Mesodermal cell (in vitro differentiated cells): ENCODE results near the gene SORCS2.

ENCODE experiments used
- H3K27ac ChIP-seq: 2 replicates; pipeline ENCODE4 v1.7.0; 2013; ENCODE audit warnings: mild to moderate bottlenecking, low read depth, low read length, moderate library complexity; ENCODE audit not compliant: severe bottlenecking
- H3K36me3 ChIP-seq: 2 replicates; pipeline ENCODE4 v1.7.1; 2013; ENCODE audit warnings: mild to moderate bottlenecking, low read length, moderate library complexity; ENCODE audit not compliant: control insufficient read depth, insufficient read depth
- H3K4me1 ChIP-seq: one replicate; pipeline ENCODE4 v1.7.1; 2013; ENCODE audit warnings: mild to moderate bottlenecking, low read length; ENCODE audit not compliant: insufficient read depth, control insufficient read depth, poor library complexity, severe bottlenecking
- H3K4me3 ChIP-seq: 2 replicates; pipeline ENCODE4 v1.7.0; 2013; ENCODE audit warnings: low read length, control low read depth, mild to moderate bottlenecking; ENCODE audit not compliant: insufficient read depth, poor library complexity, severe bottlenecking; ENCODE audit errors: extremely low read depth
- H3K9me3 ChIP-seq: 2 replicates; pipeline ENCODE4 v1.7.1; 2013; ENCODE audit warnings: mild to moderate bottlenecking, low read length, moderate library complexity; ENCODE audit not compliant: control insufficient read depth
- WGBS, 2 experiments: methylation state at CpG; one replicate each; pipeline ENCODE4 v1.1.5; 2013; ENCODE audit warnings: missing lambda C conversion rate in 2 of 2; ENCODE audit not compliant: insufficient coverage in 2 of 2; 5-methylcytosine and 5-hydroxymethylcytosine counted together

SORCS2 gene

DNA sequence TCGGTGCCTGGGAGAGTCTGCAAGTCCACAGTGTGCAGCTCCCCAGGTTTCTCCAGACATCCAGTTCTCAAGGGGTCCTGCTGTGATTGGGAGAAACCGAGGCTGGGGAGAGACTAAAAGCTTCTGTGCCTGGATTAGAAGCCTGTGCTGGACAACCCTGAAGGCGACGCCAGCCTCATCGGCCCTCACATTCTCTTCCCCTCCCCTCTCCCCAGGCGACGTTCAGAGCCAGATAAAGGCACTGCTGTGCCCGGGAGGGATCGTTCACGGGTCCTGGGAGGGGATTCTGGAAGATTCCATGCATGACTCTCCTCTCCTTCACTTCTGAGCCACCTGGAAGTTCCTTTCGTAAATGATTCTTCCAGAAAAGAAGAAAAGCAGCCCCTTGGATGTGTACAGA lies 114.6 kb downstream of the SORCS2 start:
- Histone ChIP-seq H3K4me3 (no peak overlapping the region), H3K9me3 (no peaks in the 10 kb centered on the region), H3K4me1 (peaks cover 5% of the 10 kb centered on the region), H3K27ac (no peak overlapping the region), H3K36me3 (no peaks in the 10 kb centered on the region)
- 69 to 78% methylated on average over 9 to 11 of the region's 11 CpGs for WGBS, 2 experiments

DNA sequence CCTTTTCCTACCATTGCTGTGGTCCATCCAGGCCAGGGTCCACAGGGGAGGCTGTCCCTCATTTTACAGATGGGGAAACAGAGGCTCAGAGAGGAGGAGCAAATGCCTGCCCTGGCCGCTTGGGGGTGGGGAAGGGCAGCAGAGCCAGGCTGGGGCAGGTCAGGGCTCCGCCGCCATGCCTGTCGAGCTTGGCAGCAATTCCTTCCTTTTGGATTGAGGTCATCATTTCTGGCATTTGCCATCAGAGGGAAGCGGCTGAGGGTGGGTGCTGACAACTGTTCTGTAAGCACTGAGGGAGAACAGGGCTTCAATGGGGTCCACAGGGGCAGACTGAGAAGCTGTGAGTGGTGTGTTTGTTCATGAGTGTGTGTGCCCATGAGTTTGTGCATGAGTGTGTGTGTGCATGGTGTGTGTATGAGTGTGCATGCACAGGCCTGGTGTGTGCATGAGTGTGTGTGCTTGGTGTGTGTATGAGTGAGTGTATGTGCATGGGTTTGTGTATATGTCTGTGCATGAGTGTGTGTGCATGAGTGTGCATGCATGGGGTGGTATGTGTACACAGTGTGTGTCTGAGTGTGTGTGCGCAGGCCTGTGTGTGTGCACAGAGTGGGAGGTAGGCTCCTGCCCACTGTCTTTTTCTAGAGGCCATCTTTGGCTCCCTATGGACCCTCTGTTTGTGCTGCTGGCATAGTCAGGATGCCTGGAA lies 115.2 kb downstream of the SORCS2 start:
- no peaks in the 10 kb centered on the region for H3K36me3 ChIP-seq
- 87 to 94% methylated on average over 6 of the region's 6 CpGs for WGBS, 2 experiments
- no peaks in the 10 kb centered on the region for H3K9me3 ChIP-seq
- peaks cover 5% of the 10 kb centered on the region for H3K4me1 ChIP-seq
- H3K27ac ChIP-seq, result no peak overlapping the region
- no peak overlapping the region for H3K4me3 ChIP-seq

DNA sequence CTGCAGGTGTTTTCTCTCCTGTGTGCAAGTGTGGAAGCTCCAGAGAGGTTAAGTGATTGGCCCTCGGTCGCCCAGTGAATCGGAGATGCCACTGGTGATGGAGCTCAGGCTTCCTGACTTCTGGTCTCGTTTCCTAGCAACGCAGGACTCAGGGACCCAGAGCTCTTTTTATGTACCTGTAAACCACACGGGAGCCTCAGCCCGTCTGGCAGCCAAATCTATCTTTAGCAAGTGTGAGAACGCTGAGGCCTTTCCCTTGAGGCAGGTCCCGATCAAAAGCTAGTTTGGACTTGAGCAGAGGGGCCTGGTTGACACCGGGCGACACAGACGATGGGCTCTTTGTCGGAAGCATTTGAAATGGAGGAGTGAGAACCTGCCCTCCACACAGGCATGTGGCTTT lies 116.8 kb downstream of the SORCS2 start:
- Histone ChIP-seq H3K4me3 (no peak overlapping the region), H3K9me3 (no peaks in the 10 kb centered on the region), H3K36me3 (no peaks in the 10 kb centered on the region), H3K4me1 (peaks cover 5% of the 10 kb centered on the region), H3K27ac (no peak overlapping the region)
- WGBS, 2 experiments, result 85 to 86% methylated on average over 11 to 13 of the region's 13 CpGs

DNA sequence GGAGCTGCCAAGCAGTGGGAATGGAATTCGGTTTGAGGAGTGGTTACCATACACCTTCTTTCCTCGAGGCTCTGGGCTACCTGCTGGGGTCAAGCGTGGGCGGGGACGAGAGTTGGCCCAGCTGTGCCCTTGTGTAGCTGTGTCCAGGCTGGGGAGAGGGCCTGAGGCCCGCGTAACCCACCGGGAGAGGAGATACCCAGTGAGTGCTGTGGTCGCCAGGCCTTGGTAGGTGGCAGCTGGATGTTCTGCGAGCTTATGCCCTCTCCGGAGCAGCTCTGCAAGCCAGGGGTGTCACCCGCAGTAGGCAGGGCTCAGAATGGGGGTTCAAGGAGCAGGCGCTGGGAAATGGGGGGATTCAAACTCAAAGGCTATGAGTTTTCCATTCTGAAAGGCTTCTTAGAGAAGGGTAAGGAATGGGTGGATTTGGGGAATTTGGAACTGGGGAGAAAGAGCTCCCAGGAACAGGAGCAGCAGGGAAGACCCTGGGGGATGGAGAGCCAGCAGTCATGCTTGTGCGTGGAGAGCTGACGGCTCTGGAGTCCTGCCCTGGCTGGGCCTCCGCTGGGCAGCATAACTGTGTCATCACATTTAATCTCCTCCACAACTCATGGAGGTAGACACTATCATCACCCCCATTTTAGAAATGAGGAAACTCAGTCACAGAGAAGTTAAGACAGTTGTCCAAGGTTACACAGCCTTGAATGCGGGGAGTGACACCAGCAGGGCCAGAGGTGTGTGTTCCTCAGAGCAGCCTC lies 117.5 kb downstream of the SORCS2 start:
- Histone ChIP-seq H3K27ac (no peak overlapping the region), H3K4me3 (no peak overlapping the region), H3K36me3 (no peaks in the 10 kb centered on the region), H3K9me3 (no peaks in the 10 kb centered on the region), H3K4me1 (peaks cover 5% of the 10 kb centered on the region)
- WGBS, 2 experiments, result 77 to 84% methylated on average over 13 to 14 of the region's 17 CpGs

DNA sequence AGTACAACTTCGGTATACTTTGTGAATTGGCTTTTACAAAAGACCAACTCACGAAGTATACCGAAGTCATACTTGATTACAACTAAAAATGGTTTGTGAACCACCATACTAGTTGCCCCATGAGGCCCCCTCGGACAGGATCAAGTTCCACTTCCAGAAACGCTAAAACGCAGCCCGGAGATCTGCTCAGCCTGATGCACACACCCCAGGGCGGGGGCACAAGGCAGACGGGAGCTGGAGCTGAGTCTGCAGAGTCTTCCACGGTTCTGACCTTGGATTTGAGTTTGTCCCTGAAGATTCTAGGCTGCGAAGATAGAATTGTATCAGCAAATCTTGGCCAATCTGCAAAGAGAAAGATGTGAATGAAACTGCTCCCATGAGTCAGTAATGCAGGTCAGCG lies 118.1 kb downstream of the SORCS2 start:
- no peaks in the 10 kb centered on the region for H3K9me3 ChIP-seq
- no peak overlapping the region for H3K27ac ChIP-seq
- 91% methylated on average over 11 of the region's 12 CpGs for WGBS, 2 experiments
- no peak overlapping the region for H3K4me3 ChIP-seq
- H3K4me1 ChIP-seq, result peaks cover 5% of the 10 kb centered on the region
- no peaks in the 10 kb centered on the region for H3K36me3 ChIP-seq

DNA sequence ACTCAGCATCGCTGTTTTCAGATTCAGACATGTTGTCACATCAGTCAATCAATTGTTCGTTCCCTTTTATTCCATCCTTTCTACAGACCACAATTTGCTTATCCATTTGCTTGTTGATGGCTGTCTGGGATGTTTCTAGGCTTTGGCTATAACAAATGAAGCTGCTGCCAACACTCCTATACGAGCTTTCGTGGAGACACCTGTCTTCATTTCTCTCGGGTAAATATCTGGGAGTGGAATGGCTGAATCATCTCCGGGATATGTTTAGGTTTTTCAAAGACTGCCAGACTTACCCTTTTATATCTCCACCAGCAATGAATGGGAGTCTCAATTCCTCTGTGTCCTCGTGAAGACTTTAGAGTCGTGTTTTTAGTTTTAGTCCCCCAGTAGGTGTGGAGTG lies 118.9 kb downstream of the SORCS2 start:
- Histone ChIP-seq H3K4me1 (peaks cover 5% of the 10 kb centered on the region), H3K4me3 (no peak overlapping the region), H3K27ac (no peak overlapping the region), H3K36me3 (no peaks in the 10 kb centered on the region), H3K9me3 (no peaks in the 10 kb centered on the region)
- WGBS, 2 experiments, result 95 to 100% methylated on average over 3 to 7 of the region's 8 CpGs

DNA sequence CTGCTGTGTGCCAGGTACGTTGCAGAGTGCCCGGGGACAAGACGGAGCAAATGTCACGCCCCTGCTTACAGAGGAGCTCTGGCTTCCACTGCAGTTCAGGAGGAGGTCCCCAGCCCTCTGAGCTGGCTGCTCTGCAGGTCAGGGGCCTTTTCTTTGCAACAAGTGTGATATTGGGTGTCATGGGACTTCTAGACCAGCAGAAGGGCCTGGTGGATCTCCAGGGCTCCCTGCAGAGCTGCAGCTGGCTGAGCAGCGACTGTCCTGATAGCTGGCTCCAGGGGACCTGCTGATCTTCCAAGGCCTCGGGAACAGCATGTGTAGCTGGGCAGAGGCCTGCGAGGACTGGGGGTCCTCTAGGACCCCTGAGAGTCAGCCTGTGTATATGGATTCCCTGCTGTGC lies 120.4 kb downstream of the SORCS2 start:
- Histone ChIP-seq H3K36me3 (no peaks in the 10 kb centered on the region), H3K9me3 (no peaks in the 10 kb centered on the region), H3K4me3 (no peak overlapping the region), H3K4me1 (no peaks in the 10 kb centered on the region), H3K27ac (no peak overlapping the region)
- 86 to 95% methylated on average over 7 of the region's 7 CpGs for WGBS, 2 experiments

DNA sequence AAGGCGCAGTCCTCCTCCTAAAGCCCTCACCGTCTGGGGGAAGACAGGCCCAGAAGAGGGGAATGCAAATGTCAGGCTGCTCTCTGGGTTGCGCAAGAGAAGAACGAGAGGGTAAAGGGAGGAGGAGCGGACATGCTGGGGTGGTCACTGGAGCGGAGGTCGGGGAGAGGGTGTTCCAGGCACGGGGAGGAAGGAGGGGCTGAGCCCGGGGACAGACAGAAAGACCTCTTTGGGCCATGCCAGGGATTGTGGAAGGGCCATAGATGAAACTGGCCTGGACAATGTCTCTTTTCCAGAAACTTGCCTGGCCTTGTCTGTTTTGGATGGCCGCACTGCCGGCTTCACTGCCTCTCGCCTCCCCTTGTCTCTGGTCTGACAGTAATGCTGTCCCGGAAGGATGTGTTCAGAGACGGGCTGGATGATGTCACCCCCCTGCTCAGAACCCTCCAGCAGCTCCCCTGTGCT lies 121.0 kb downstream of the SORCS2 start:
- WGBS, 2 experiments, result 73 to 76% methylated on average over 12 to 14 of the region's 14 CpGs
- H3K9me3 ChIP-seq, result peaks cover 2% of the 10 kb centered on the region
- no peak overlapping the region for H3K4me3 ChIP-seq
- no peak overlapping the region for H3K27ac ChIP-seq
- H3K36me3 ChIP-seq, result no peaks in the 10 kb centered on the region
- no peaks in the 10 kb centered on the region for H3K4me1 ChIP-seq

DNA sequence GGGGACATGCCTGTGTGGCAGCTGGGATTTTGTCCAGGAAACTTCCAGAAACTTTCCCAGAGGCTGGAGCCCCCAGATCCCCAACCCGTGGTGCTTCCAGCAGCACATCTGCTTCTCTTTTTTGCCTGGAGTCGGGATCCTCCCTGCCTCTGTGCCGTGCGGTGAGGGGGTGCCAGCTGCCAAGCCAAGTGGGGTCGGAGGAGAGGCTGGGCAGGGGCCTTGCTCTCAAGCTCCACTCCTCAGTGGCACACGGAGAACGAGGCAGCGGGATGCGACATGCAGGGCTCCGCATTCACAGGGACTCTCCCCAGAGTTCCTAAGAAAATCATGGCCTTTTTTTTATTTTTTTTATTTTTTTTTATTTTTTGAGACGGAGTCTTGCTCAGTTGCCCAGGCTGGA lies 121.7 kb downstream of the SORCS2 start:
- H3K27ac ChIP-seq, result no peak overlapping the region
- H3K36me3 ChIP-seq, result no peaks in the 10 kb centered on the region
- WGBS, 2 experiments, result 95 to 99% methylated on average over 4 to 11 of the region's 11 CpGs
- peaks cover 5% of the 10 kb centered on the region for H3K9me3 ChIP-seq
- no peaks in the 10 kb centered on the region for H3K4me1 ChIP-seq
- H3K4me3 ChIP-seq, result no peak overlapping the region

DNA sequence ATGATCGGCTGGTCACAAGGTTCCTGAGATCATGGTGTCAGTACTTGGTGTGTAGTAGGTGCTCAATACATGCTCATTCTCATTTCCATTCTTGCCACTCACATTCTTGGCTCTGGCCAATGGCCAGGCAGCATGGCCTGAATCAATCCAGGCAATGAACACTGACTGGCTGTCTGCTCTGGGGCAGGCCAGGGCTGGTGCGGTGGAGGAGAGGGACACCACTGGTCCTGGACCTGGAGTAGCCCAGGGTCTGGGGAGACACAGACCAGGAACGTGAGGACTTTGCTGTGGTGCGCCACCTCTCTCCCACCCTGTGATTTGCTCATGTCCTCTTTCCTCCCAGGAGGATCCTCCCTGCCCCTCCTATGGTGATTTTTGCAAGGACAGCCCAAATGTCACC lies 122.9 kb downstream of the SORCS2 start:
- no peak overlapping the region for H3K4me3 ChIP-seq
- H3K4me1 ChIP-seq, result no peaks in the 10 kb centered on the region
- peaks cover 12% of the 10 kb centered on the region for H3K9me3 ChIP-seq
- H3K36me3 ChIP-seq, result no peaks in the 10 kb centered on the region
- WGBS, 2 experiments, result 89 to 95% methylated on average over 3 of the region's 4 CpGs
- H3K27ac ChIP-seq, result no peak overlapping the region

DNA sequence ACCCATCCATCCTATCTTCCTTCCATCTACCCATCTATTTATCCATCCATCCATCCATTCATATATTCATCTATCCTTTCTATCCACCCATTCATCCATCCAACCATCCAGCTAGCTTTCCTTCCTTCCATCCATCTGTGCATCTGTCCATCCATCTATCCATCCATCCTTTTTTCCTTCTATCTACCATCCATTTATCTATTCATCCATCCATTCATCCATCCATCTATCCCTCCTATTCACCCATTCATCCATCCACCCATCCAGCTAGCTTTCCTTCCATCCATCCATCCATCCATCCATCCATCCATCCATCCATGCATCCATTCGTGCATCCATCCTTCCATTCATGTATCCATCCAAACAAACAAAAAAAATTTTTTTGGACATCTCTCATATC lies 123.6 kb downstream of the SORCS2 start:
- peaks cover 12% of the 10 kb centered on the region for H3K9me3 ChIP-seq
- no peaks in the 10 kb centered on the region for H3K4me1 ChIP-seq
- 71% methylated on average over 1 of the region's 1 CpG; no CpG with 5 or more reads in 1 of the 2 experiments for WGBS, 2 experiments
- H3K4me3 ChIP-seq, result no peak overlapping the region
- no peak overlapping the region for H3K27ac ChIP-seq
- no peaks in the 10 kb centered on the region for H3K36me3 ChIP-seq
